Measurements from ENCODE around the gene UBE2J1. TPM values are rescaled to one million over a fixed set of nuclear protein-coding genes. Genes with fewer than 3 reads are reported as not detected.

UBE2J1 gene
- total RNA-seq = 30.1 and 38.7 TPM in 2 replicates

DNA sequence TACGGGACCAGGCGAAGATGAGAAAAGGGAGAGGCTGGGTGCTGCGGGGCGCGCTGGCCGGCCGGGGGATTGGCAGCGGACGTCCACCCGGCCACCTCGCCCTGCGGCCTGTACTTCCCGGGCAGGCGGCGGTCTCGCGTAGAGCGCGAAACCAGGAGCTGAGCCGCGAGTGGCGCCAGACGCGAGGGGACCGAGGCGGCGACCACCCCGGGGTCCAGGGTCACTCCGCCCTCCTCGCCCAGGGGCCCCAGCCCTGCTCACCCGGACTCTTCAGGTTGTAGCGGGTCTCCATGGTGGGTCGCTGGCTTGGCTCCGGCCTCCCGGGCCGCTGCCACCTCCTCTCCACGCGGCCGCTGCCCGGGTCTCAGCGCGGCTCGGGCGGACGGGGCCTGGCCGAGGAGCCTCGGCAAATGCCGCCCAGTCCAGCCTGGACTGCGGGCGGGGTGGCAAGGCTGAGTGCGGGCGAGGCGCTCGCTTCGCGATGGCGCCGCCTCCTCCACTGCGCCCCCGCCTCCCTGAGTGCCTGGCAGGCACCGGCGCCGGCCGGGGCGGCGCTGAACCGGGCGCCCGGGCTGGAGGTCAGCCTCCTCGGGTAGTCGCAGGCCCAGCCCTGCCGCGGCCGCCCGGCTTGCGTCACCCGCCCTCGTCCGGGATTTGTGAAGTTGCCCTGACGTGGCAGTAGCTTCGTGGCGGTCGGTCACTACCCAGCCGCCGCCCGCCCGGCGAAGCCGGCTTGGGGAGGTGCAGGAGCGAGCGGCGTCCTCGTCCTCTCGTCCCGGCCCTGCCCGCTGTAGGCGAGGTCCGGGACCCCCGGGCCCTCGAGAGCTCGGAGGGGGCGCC is at the start of gene UBE2J1:
Gene UBE2J1, minus strand, starts transcription at position 445 of the 840 bp plus-strand sequence. Its CDS starts 153 bp downstream, at position 292.

GRCh38 chr6:89315249-89315885 is 37.2 kb downstream of the UBE2J1 start, which contains the start of gene GABRR2:
TSS of gene GABRR2 (minus strand) at chr6:89315299. CDS start at chr6:89315165, 134 bp downstream.

Other genes with a start within 250 kb of the UBE2J1 start
- gene SRSF12, start 234.7 kb downstream of the UBE2J1 start, total RNA-seq = under 0.01 and 0.37 TPM in 2 replicates
- 9.2 and 13.1 TPM in 2 replicates for gene PM20D2, start 206.7 kb downstream of the UBE2J1 start, total RNA-seq
- gene GABRR1, start 135.4 kb downstream of the UBE2J1 start, total RNA-seq = not detected in 2 replicates
- 0.37 TPM in 1 of 2 replicates, not detected in the other for gene GABRR2, start 37.4 kb downstream of the UBE2J1 start, total RNA-seq
- 0.59 and 2.2 TPM in 2 replicates for gene RRAGD, start 59.6 kb upstream of the UBE2J1 start, total RNA-seq
- gene ANKRD6, start 80.4 kb upstream of the UBE2J1 start, total RNA-seq = 1.6 and 2.2 TPM in 2 replicates